Medulla oblongata (tissue), 1 donor: Measurements from ENCODE around the gene ALKAL2.
"Not testable (repeated sequence)": the region's sequence is repeated elsewhere in the genome, so short reads cannot be mapped to it uniquely, and the experiment has no call there.

ENCODE experiments used
- DNase-seq: peaks from one replicate; pipeline ENCODE4 v3.0.0-alpha.2; 2015; ENCODE audit errors: extremely low spot score

Gene ALKAL2

GRCh38 chr2:287911-288757 lies at the start of gene ALKAL2:
Gene ALKAL2 (minus strand): TSS chr2:288091. CDS start chr2:287835, 256 bp downstream.
- DNase-seq: no peak

- not testable (repeated sequence) for DNase-seq
Observed at GRCh38 chr2:336949-337348, 49.1 kb upstream of the ALKAL2 start.

GRCh38 chr2:336360-336759 lies 48.5 kb upstream of the ALKAL2 start:
- no peak for DNase-seq

GRCh38 chr2:332592-332991 lies 44.7 kb upstream of the ALKAL2 start:
- DNase-seq: no peak

- DNase-seq: no peak
Observed at GRCh38 chr2:328761-329160, 40.9 kb upstream of the ALKAL2 start.

- DNase-seq: no peak
Observed at GRCh38 chr2:323035-323434, 35.1 kb upstream of the ALKAL2 start.

- no peak for DNase-seq
Observed at GRCh38 chr2:322326-322725, 34.4 kb upstream of the ALKAL2 start.

- DNase-seq: no peak
Observed at GRCh38 chr2:320561-320960, 32.7 kb upstream of the ALKAL2 start.

GRCh38 chr2:319059-319600 lies 31.2 kb upstream of the ALKAL2 start:
- no peak for DNase-seq

GRCh38 chr2:317501-318424 lies 29.9 kb upstream of the ALKAL2 start:
- no peak for DNase-seq

- no peak for DNase-seq
Observed at GRCh38 chr2:316381-316780, 28.5 kb upstream of the ALKAL2 start.

- not testable (repeated sequence) for DNase-seq
Observed at GRCh38 chr2:315925-316324, 28.0 kb upstream of the ALKAL2 start.

GRCh38 chr2:314561-315336 lies 26.9 kb upstream of the ALKAL2 start:
- DNase-seq: no peak

- no peak for DNase-seq
Observed at GRCh38 chr2:313991-314390, 26.1 kb upstream of the ALKAL2 start.

- no peak for DNase-seq
Observed at GRCh38 chr2:310994-311393, 23.1 kb upstream of the ALKAL2 start.

GRCh38 chr2:309954-310510 lies 22.1 kb upstream of the ALKAL2 start:
- no peak for DNase-seq

- DNase-seq: no peak
Observed at GRCh38 chr2:309148-309953, 21.5 kb upstream of the ALKAL2 start.

- DNase-seq: no peak
Observed at GRCh38 chr2:305366-305765, 17.5 kb upstream of the ALKAL2 start.

GRCh38 chr2:296354-296753 lies 8.5 kb upstream of the ALKAL2 start:
- no peak for DNase-seq

- no peak for DNase-seq
Observed at GRCh38 chr2:295090-295489, 7.2 kb upstream of the ALKAL2 start.
